ENCODE measurements around the gene ARHGDIG.
"Not testable (repeated sequence)": the region's sequence is repeated elsewhere in the genome, so short reads cannot be mapped to it uniquely, and the experiment has no call there.

Gene ARHGDIG

DNA sequence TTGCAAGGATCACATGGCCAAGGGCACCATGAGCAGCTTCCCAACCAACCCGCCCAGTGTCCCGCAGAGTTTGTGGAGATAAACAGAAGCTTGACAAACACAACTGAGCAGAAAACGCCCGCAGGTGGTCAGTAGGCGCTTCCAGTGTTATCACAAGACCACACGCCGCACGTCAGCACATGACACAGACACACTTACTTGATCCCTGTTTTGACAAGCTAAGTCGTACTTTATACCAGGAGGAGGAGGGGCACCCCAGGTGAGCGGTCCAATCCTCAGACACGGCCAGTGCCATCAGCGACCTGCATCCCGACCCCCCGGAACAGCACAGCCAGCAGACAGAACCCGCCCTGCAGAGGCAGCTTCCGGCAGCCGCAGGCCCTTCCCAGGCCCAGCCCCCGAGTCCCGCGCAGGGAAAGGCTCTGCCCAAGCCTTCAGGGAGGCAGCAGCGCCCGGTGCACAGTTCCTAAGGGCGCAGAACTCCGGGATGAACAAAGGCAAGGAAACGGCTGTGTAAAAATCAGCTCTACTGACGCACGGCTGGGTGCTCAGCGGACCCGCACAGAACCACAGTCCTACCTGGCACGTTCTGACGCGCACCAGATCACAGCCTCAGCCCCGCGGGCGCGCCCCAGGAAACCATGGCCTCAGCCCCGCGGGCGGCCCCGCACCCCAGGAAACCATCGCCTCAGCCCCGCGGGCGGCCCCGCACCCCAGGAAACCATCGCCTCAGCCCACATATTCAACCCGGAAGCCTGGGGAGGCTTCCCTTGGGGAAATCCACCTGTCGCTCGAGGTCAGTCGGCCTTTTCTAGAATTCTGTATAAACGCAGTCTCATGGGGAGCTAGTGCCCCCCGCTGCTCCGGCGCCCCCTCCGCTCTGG is 44.3 kb downstream of the ARHGDIG start:
- no peak for DNase-seq

DNA sequence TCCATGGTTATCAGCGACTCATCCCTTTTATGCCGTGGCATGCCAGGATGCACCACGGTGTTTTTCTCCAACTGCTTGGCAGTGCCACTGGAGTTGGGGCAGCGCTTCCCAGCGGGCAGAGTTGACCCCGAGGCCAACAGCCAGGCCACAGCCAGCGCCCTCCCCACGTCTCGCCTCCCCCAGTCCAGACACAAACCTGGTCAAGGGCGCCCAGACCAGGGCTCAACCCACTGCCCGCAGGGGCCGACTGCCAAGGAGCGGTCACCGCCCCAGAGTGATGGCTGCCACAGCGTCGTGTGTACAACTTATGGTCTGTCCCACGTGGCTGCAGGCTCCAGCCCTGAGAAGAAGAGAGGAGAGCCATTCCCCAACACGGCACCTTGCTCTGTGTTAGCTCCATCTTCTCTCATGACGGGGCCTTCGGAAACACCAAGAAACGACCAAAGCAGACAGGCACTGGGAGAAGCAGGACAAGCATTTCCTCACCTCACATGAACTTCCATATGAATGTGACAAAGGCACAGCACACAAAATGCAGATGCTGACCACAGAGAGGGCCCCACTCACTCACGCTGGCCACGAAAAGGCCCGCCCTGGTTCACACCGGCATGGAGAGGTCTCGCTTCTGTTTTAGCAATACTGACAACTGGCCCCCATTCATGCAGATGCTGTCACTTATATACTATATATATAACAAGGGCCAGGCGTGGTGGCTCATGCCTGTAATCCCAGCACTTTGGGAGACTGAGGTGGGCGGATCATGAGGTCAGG is 45.2 kb downstream of the ARHGDIG start:
- DNase-seq: no peak

GRCh38 chr16:330741-331140 is 50.4 kb downstream of the ARHGDIG start:
- no peak for DNase-seq

DNA sequence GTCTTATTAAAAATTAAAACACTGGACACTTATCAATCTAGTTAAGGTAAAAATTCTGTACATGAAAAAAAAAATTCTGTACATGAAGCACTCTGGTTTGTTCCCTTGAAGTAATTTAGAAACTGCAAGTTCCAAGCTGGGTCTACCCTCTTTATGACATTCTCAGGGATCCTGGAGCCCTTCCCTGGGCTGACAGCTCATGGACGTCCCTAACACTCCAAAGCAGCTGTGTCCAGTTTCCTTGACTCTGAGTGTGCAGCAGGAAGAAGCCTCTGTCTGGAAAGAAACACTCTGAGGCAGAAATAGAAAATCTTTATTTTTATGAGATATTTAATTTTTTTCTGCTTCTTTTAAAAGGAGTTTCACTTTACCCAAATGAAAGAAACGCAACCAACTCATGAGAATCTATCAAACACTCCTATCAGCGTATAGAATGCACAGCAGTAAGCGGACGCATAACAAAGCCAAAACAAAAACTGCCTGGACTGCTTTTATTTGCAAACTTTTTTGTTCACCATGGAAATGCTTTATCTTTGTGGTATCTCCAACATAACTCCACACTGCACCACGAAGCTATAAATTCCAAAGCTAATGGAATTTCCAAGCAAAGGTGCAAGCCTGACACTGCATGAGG is 50.9 kb downstream of the ARHGDIG start:
- not testable (repeated sequence) for DNase-seq
